ENCODE results near the gene FOXA3. TPM values are rescaled to one million over a fixed set of nuclear protein-coding genes. Genes with fewer than 3 reads are reported as not detected.

The FOXA3 gene
- total RNA-seq, 1 experiment from 2014 or later, result 22.2 TPM

GRCh38 chr19:45834970-45835369 is 29.2 kb upstream of the FOXA3 start:
- H3K27ac Mint-ChIP-seq, result no peak overlapping the region
- no peaks in the 10 kb centered on the region for H3K9me3 ChIP-seq (ENCODE audit: control insufficient read depth, low read depth, low read length)
- no peaks in the 10 kb centered on the region for H3K79me1 ChIP-seq (ENCODE audit: insufficient read depth, low read depth, low read length, poor library complexity, severe bottlenecking)
- no peaks in the 10 kb centered on the region for H3K27me3 Mint-ChIP-seq (ENCODE audit: low read depth)
- no peak overlapping the region for H3K4me3 Mint-ChIP-seq
- H2AFZ ChIP-seq (ENCODE audit: low read length), result no peak overlapping the region
- no peak overlapping the region for H2AK5ac ChIP-seq (ENCODE audit: insufficient read length, low read length)
- H3K27ac ChIP-seq (ENCODE audit: insufficient read length, low read depth, low read length), result no peak overlapping the region
- H3K23me2 ChIP-seq (ENCODE audit: insufficient read length, low read depth, low read length, poor library complexity, severe bottlenecking), result no peaks in the 10 kb centered on the region
- no peak for DNase-seq
- H4K8ac ChIP-seq (replicated peaks; ENCODE audit: insufficient read length, low read depth, low read length), result no peak overlapping the region
- H3K4me1 Mint-ChIP-seq, result no peaks in the 10 kb centered on the region
- no peaks in the 10 kb centered on the region for H4K20me1 ChIP-seq (ENCODE audit: control insufficient read depth, insufficient read depth, insufficient read length)
- no peak overlapping the region for H2BK12ac ChIP-seq (ENCODE audit: insufficient read length, low read depth, low read length)
- no peaks in the 10 kb centered on the region for H3K27me3 ChIP-seq (ENCODE audit: insufficient read depth, low read length)
- H3K56ac ChIP-seq (ENCODE audit: insufficient read length, low read depth, low read length), result no peak overlapping the region
- H3K4ac ChIP-seq (ENCODE audit: low read depth, low read length), result no peak overlapping the region
- H3K23ac ChIP-seq (ENCODE audit: insufficient read length, low read depth, low read length), result no peak overlapping the region
- H2BK15ac ChIP-seq (ENCODE audit: low read depth, low read length), result no peak overlapping the region
- H2BK20ac ChIP-seq (ENCODE audit: low read depth, low read length, poor library complexity, severe bottlenecking), result no peak overlapping the region
- H4K91ac ChIP-seq (ENCODE audit: insufficient read length, low read depth, low read length), result no peak overlapping the region
- H3K9me3 Mint-ChIP-seq, result peaks cover 0 to 2% of the 10 kb centered on the region in 2 experiments; a peak in 2 of 5 replicates
- H3K4me1 ChIP-seq (ENCODE audit: insufficient read depth, low read length), result no peaks in the 10 kb centered on the region
- WGBS (ENCODE audit: extremely low coverage, insufficient read length, low lambda C conversion rate), result no CpG with 5 or more reads among the region's 7 CpGs
- TF ChIP-seq CTCF (conservative IDR thresholded peaks at IDR 0.05), result no peak
- H3K14ac ChIP-seq (ENCODE audit: insufficient read depth, low read length), result no peak overlapping the region
- no peak overlapping the region for H2BK120ac ChIP-seq (ENCODE audit: low read depth, low read length, poor library complexity, severe bottlenecking)
- H3K18ac ChIP-seq (ENCODE audit: insufficient read length, low read depth, low read length), result no peak overlapping the region
- H3T11ph ChIP-seq (ENCODE audit: low read length), result no peak overlapping the region
- no peak overlapping the region for H4K5ac ChIP-seq (ENCODE audit: insufficient read length, low read depth, low read length)
- H2BK5ac ChIP-seq (ENCODE audit: insufficient read length, low read length), result no peak overlapping the region
- no peaks in the 10 kb centered on the region; the same call in 1 of the 2 replicates for H3K79me2 ChIP-seq (ENCODE audit: insufficient read depth, low read length)
- H3K9ac ChIP-seq (ENCODE audit: extremely low read depth, insufficient read length, low read length), result no peak overlapping the region
- H3K4me2 ChIP-seq (ENCODE audit: insufficient read depth, insufficient read length, low read length), result no peak overlapping the region
- peaks cover 61 to 89% (median 86%) of the 10 kb centered on the region in 3 experiments for H3K36me3 Mint-ChIP-seq (ENCODE audit: insufficient read depth in 1 of 3, low read depth in 3 of 3)
